Measurements from ENCODE around the gene KCNA10. TPM values are rescaled to one million over a fixed set of nuclear protein-coding genes. Genes with fewer than 3 reads are reported as not detected.

Gene KCNA10
- total RNA-seq, 1 donor from 2014 or later, result not detected

DNA sequence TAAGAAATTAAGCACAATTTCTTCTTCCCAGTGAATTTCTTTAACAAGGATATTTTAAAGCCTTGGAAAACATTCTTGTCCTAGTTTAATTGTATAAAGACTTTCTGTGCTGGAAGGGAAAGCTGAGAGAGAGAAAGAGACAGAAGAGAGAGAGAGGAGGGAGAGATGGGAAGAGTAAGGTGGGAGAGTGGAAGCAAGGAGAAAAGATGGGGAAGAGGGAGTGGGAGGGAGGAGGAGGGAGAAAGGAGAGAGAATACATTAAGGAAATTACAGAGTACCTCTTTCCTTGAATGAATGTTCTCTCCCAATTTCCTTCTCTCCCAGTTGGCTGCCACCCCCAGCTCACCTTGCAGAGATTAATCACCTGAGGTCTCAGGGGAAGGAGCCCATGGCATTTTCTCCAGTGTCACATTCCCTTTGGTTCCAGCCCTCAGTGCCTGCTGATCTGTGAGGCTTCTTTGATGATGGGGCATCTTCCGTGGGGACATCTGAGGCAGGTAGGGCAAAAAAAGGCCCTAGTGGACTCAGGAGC, 32.4 kb upstream of the KCNA10 start:
- no peak for DNase-seq
- TF ChIP-seq, protein P1, sequence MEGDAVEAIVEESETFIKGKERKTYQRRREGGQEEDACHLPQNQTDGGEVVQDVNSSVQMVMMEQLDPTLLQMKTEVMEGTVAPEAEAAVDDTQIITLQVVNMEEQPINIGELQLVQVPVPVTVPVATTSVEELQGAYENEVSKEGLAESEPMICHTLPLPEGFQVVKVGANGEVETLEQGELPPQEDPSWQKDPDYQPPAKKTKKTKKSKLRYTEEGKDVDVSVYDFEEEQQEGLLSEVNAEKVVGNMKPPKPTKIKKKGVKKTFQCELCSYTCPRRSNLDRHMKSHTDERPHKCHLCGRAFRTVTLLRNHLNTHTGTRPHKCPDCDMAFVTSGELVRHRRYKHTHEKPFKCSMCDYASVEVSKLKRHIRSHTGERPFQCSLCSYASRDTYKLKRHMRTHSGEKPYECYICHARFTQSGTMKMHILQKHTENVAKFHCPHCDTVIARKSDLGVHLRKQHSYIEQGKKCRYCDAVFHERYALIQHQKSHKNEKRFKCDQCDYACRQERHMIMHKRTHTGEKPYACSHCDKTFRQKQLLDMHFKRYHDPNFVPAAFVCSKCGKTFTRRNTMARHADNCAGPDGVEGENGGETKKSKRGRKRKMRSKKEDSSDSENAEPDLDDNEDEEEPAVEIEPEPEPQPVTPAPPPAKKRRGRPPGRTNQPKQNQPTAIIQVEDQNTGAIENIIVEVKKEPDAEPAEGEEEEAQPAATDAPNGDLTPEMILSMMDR (IDR thresholded peaks at IDR 0.05; ENCODE audit: partially characterized antibody, unreplicated experiment), result no peak
- H3K4me1 Mint-ChIP-seq (ENCODE audit: low read depth, unreplicated experiment), result peaks cover 12% of the 10 kb centered on the region
- no peak overlapping the region for H3K27ac Mint-ChIP-seq (ENCODE audit: unreplicated experiment)
- peaks cover 6% of the 10 kb centered on the region for H3K27me3 Mint-ChIP-seq (ENCODE audit: unreplicated experiment)
- H3K9me3 Mint-ChIP-seq (ENCODE audit: unreplicated experiment), result peaks cover 5% of the 10 kb centered on the region
- peaks cover 6% of the 10 kb centered on the region for H3K36me3 Mint-ChIP-seq (ENCODE audit: unreplicated experiment)
- no peak overlapping the region for H3K4me3 Mint-ChIP-seq (ENCODE audit: unreplicated experiment)

- Mint-ChIP-seq H3K4me1 (ENCODE audit: low read depth, unreplicated experiment) (peaks cover 16% of the 10 kb centered on the region), H3K27ac (ENCODE audit: unreplicated experiment) (no peak overlapping the region), H3K27me3 (ENCODE audit: unreplicated experiment) (peaks cover 6% of the 10 kb centered on the region), H3K4me3 (ENCODE audit: unreplicated experiment) (no peak overlapping the region), H3K36me3 (ENCODE audit: unreplicated experiment) (peaks cover 10% of the 10 kb centered on the region), H3K9me3 (ENCODE audit: unreplicated experiment) (peaks cover 6% of the 10 kb centered on the region)
- TF ChIP-seq, protein P1 (IDR thresholded peaks at IDR 0.05; ENCODE audit: partially characterized antibody, unreplicated experiment), result no peak
- no peak for DNase-seq
These were observed 30.9 kb upstream of the KCNA10 start for GRCh38 chr1:110549831-110550230.

- Mint-ChIP-seq H3K27me3 (ENCODE audit: unreplicated experiment) (peaks cover 6% of the 10 kb centered on the region), H3K9me3 (ENCODE audit: unreplicated experiment) (peaks cover 6% of the 10 kb centered on the region), H3K4me3 (ENCODE audit: unreplicated experiment) (no peak overlapping the region), H3K27ac (ENCODE audit: unreplicated experiment) (no peak overlapping the region), H3K36me3 (ENCODE audit: unreplicated experiment) (peaks cover 10% of the 10 kb centered on the region), H3K4me1 (ENCODE audit: low read depth, unreplicated experiment) (peaks cover 16% of the 10 kb centered on the region)
- peak; percentile 65 for DNase-seq
- TF ChIP-seq, protein P1 (IDR thresholded peaks at IDR 0.05; ENCODE audit: partially characterized antibody, unreplicated experiment), result peak; percentile 81
These were observed 29.4 kb upstream of the KCNA10 start for GRCh38 chr1:110548381-110548780.

- no peak for DNase-seq
- no peak overlapping the region for H3K27ac Mint-ChIP-seq (ENCODE audit: unreplicated experiment)
- H3K4me1 Mint-ChIP-seq (ENCODE audit: low read depth, unreplicated experiment), result peaks cover 16% of the 10 kb centered on the region
- H3K9me3 Mint-ChIP-seq (ENCODE audit: unreplicated experiment), result peaks cover 5% of the 10 kb centered on the region
- peaks cover 5% of the 10 kb centered on the region for H3K36me3 Mint-ChIP-seq (ENCODE audit: unreplicated experiment)
- H3K27me3 Mint-ChIP-seq (ENCODE audit: unreplicated experiment), result peaks cover 1% of the 10 kb centered on the region
- H3K4me3 Mint-ChIP-seq (ENCODE audit: unreplicated experiment), result no peak overlapping the region
- TF ChIP-seq, protein P1 (IDR thresholded peaks at IDR 0.05; ENCODE audit: partially characterized antibody, unreplicated experiment), result no peak
These were observed 28.0 kb upstream of the KCNA10 start for GRCh38 chr1:110547017-110547416.

DNA sequence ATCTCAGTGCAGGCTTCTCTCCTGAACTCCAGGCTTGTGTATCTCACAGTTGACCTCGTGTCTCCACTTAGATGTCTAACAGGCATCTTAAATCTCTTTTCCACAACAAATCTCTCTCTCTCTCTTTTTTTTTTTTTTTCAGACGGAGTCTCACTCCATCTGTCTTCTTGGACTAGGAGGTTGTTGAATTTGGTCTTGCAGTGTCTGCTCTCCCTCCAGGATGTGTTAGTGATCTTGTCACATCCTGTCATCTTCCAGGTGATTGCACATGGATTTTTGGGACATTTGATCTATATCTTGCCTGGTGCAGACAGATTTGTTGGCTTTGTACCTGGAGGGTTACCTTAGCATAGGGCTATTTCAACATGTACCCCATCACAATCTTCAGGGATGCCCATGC, 26.5 kb upstream of the KCNA10 start:
- TF ChIP-seq, protein P1 (IDR thresholded peaks at IDR 0.05; ENCODE audit: partially characterized antibody, unreplicated experiment), result no peak
- peaks cover 22% of the 10 kb centered on the region for H3K4me1 Mint-ChIP-seq (ENCODE audit: low read depth, unreplicated experiment)
- H3K9me3 Mint-ChIP-seq (ENCODE audit: unreplicated experiment), result peaks cover 5% of the 10 kb centered on the region
- peaks cover 1% of the 10 kb centered on the region for H3K27me3 Mint-ChIP-seq (ENCODE audit: unreplicated experiment)
- H3K36me3 Mint-ChIP-seq (ENCODE audit: unreplicated experiment), result peaks cover 5% of the 10 kb centered on the region
- no peak overlapping the region for H3K27ac Mint-ChIP-seq (ENCODE audit: unreplicated experiment)
- no peak overlapping the region for H3K4me3 Mint-ChIP-seq (ENCODE audit: unreplicated experiment)
- no peak for DNase-seq
